Right lobe of liver (tissue), 6 donors: Measurements from ENCODE around the gene TLE3. TPM values are rescaled to one million over a fixed set of nuclear protein-coding genes. Genes with fewer than 3 reads are reported as not detected.

Experiments used
- ATAC-seq, 4 donors: fragments of 200-7000 bp; cut with Tn5 transposase; one replicate each; pipeline ENCODE4 v1.9.1; 2020; ENCODE audit warnings: mild to moderate bottlenecking in 4 of 4, moderate library complexity in 4 of 4
- DNase-seq, 3 donors: peaks; one replicate each; pipeline ENCODE4 v3.0.0-alpha.2; 2020
- H3K27ac ChIP-seq, 3 donors: fragments of 200-600 bp; one replicate each; pipeline ENCODE4 v1.8.0; 2022
- H3K27me3 ChIP-seq, 2 donors: fragments of 200-600 bp; one replicate each; pipeline ENCODE4 v1.8.0; 2022
- H3K36me3 ChIP-seq, 4 donors: fragments of 200-600 bp; sonication (generic) in 1 of 4; one replicate each; pipeline versions ENCODE4 v1.5.1 to v1.8.0; 2017 to 2022; ENCODE audit warnings: control low read depth in 1 of 4
- H3K4me1 ChIP-seq, 4 donors: fragments of 200-600 bp; sonication (generic) in 1 of 4; one replicate each; pipeline versions ENCODE4 v1.5.1 to v1.8.0; 2017 to 2022; ENCODE audit warnings: control low read depth in 1 of 4
- H3K4me3 ChIP-seq, 3 donors: fragments of 200-600 bp; one replicate each; pipeline ENCODE4 v1.8.0; 2022
- H3K9me3 ChIP-seq, 4 donors: fragments of 200-600 bp; sonication (generic) in 1 of 4; one replicate each; pipeline versions ENCODE4 v1.5.1 to v1.8.0; 2017 to 2022; ENCODE audit warnings: control low read depth in 1 of 4
- POLR2A ChIP-seq: fragments of 450-650 bp; IDR thresholded peaks from one replicate; pipeline ENCODE4 v1.6.1; 2017; ENCODE audit warnings: antibody characterized with exemption, mild to moderate bottlenecking
- WGBS: methylation state at CpG from one replicate; pipeline ENCODE4 v1.1.6; 2018; ENCODE audit warnings: low coverage, low lambda C conversion rate; ENCODE audit not compliant: insufficient coverage; ENCODE audit errors: missing lambda C conversion rate; 5-methylcytosine and 5-hydroxymethylcytosine counted together
- intact Hi-C, 2 donors: fragments of 100-400 bp; cut with DNase I; formaldehyde crosslinking; loops; one replicate each; pipeline versions ENCODE4 v1.11.2 to v1.14.1; 2022
- total RNA-seq, 6 experiments: library from RNA; depleted of rRNA in 2 of 6; stranded (reverse); fragments of >200 nt in 2 of 6; fragmentation: NEBNext Ultra II Directional in 3 of 6; extraction: Animal tissue kit (Norgen Biotek cat#: 25700) in 3 of 6; gene quantifications; one replicate each; pipeline versions ENCODE4 v1.1.0 to v1.2.4, GENCODE V29; 2016 to 2023
- TF ChIP-seq, protein P1 (sequence below), 4 donors: fragments of 200-600 bp in 3 of 4; fragments of 450-650 bp in 1 of 4; IDR thresholded peaks; one replicate each; pipeline versions ENCODE4 v1.5.1 to v1.8.0; 2016 to 2022; ENCODE audit warnings: antibody characterized with exemption in 4 of 4, mild to moderate bottlenecking in 2 of 4
- donor health status: DM: no; HTN: yes; CAD: no.
- donor health status: DM: no; HTN: no; CAD: no.
- donor health status: DM: no; HTN: no; CAD: no.
- donor health status: DM: no; HTN: yes; CAD: no.
- donor health status: DM: no; HTN: yes; CAD: no.

Gene TLE3
- total RNA-seq, 6 experiments from 2014 or later, result 8.9 to 38.2 (median 21.2) TPM

DNA sequence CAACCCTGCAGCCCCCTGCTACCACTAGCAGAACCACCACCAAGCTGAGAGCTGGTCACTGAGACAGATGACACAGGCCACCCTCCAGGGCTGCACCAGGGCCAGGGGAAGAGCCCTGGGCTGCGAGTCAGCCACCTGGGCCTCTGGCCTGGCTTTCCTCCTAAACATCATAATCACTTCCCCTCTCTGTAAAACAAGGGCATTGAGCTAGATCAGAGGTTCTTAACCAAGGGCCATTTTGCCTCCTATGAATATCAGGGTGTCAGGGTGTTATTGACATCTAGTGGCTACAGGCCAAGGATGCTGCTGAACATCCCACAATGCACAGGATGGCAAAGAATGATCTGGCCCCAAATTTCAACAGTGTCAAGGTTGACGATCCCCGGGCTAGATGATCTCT lies 25.2 kb downstream of the TLE3 start:
- peaks cover 3 to 58% (median 26%) of the 10 kb centered on the region in 4 donors for H3K36me3 ChIP-seq

DNA sequence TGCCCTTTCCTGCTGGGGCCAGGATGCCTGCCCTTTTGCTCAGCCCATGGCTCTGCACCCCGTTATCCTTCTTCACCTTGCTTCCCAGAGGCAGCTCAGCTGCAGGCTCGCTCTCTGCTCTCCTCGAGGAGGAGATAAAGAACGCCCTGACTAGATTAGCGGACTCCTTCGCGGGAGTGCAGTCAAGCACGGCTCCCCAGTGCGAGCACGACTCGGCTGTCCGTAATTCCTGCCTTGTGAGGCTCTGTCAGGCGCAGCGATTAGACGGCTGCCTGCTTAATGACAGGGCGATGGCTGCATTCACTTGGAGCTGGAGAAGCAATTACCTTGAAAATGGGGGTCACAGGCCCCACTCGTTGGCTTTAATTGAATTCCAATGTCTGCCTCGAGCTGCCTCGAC lies 25.9 kb downstream of the TLE3 start:
- peaks cover 3 to 59% (median 26%) of the 10 kb centered on the region in 4 donors for H3K36me3 ChIP-seq
- WGBS, result 90% methylated on average over 15 of the region's 19 CpGs
- H3K9me3 ChIP-seq, result no peaks in the 10 kb centered on the region
- no peak overlapping the region for H3K4me3 ChIP-seq
- intact Hi-C loops, result no loop called here
- H3K27ac ChIP-seq, result no peak overlapping the region
- DNase-seq, result no peak
- no peak for TF ChIP-seq POLR2A
- TF ChIP-seq, protein P1, sequence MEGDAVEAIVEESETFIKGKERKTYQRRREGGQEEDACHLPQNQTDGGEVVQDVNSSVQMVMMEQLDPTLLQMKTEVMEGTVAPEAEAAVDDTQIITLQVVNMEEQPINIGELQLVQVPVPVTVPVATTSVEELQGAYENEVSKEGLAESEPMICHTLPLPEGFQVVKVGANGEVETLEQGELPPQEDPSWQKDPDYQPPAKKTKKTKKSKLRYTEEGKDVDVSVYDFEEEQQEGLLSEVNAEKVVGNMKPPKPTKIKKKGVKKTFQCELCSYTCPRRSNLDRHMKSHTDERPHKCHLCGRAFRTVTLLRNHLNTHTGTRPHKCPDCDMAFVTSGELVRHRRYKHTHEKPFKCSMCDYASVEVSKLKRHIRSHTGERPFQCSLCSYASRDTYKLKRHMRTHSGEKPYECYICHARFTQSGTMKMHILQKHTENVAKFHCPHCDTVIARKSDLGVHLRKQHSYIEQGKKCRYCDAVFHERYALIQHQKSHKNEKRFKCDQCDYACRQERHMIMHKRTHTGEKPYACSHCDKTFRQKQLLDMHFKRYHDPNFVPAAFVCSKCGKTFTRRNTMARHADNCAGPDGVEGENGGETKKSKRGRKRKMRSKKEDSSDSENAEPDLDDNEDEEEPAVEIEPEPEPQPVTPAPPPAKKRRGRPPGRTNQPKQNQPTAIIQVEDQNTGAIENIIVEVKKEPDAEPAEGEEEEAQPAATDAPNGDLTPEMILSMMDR (IDR thresholded peaks at IDR 0.05), result no peak
- no peaks in the 10 kb centered on the region for H3K27me3 ChIP-seq
- no peak for ATAC-seq
- H3K4me1 ChIP-seq, result peaks cover 0 to 22% (median 7%) of the 10 kb centered on the region in 4 donors

More for the DNA sequence above, 25.2 kb downstream of the TLE3 start:
- TF ChIP-seq, protein P1 (IDR thresholded peaks at IDR 0.05), result no peak
- TF ChIP-seq POLR2A, result no peak
- no peak overlapping the region for H3K27ac ChIP-seq
- H3K4me3 ChIP-seq, result no peak overlapping the region
- H3K9me3 ChIP-seq, result no peaks in the 10 kb centered on the region
- intact Hi-C loops, result no loop called here
- ATAC-seq, result no peak
- H3K4me1 ChIP-seq, result peaks cover 0 to 24% (median 7%) of the 10 kb centered on the region in 4 donors
- DNase-seq, result no peak
- no peaks in the 10 kb centered on the region for H3K27me3 ChIP-seq
- WGBS, result 92% methylated on average over 2 of the region's 3 CpGs

DNA sequence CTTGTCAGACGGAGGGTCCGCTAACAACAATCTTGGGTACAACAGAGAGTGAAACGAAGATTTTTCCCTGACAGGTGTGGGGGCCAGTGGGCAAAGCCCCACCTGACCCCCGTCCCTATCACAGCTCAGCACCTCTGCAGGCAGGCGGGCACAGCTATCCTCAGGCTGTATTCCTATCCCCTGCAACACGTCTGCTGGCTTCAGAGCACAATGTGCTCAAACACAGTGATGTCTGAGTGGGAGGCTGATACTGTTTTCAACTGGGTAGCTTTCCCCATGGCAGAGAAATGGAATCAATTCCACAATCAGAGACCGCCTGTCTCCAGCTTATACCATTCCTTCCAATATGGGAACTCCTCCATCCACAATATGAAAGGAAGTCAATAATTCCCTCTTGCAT lies 28.0 kb downstream of the TLE3 start:
- no peak for DNase-seq
- Histone ChIP-seq H3K4me1 (peaks cover 0 to 31% (median 11%) of the 10 kb centered on the region in 4 donors), H3K27me3 (no peaks in the 10 kb centered on the region), H3K27ac (no peak overlapping the region), H3K36me3 (peaks cover 0 to 51% (median 21%) of the 10 kb centered on the region in 4 donors), H3K9me3 (no peaks in the 10 kb centered on the region), H3K4me3 (no peak overlapping the region)
- ATAC-seq, result no peak
- 100% methylated on average over 1 of the region's 7 CpGs for WGBS
- TF ChIP-seq POLR2A, result no peak
- TF ChIP-seq, protein P1 (IDR thresholded peaks at IDR 0.05), result no peak
- intact Hi-C loops, result no loop called here

DNA sequence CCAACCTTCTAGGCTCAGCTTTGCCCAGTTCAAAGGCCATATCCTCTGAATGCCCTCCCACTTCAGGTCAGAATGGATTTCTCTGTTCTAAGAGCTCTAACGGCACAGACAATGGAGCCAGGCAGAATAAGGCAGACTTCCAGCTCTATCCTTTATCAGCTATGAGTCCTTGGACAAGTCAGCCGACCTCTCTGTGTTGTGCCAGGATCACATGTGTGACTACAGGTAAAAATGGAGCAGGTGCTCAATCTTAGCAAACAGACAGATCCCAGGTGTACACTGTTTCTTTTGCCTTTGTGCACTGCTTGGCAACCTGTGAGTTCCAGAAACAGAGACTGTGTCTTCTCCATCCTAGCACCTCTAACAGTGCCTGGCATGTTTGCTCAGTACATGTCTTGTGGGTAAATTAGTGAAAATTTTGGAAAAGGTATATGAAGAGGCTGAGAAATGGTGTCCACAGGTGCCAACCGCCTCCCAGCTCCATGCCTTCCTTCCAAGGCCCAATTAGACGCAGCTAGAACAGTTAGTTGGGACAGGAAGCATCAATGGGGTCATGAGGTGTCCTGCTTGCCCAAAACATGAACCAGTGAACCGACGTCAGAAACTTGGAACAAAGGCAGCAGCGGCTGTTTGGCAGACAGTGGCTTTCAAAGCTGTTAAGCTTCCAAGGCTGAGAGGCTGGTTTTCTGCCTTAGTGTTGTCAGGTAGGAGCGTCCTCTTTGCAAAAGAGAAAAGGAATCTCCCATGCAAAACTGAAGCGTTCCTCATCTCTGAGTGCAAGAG lies 28.7 kb downstream of the TLE3 start:
- intact Hi-C loops, result no loop called here
- ATAC-seq (peak in 1 of 4 donors; percentile 51), DNase-seq (peak in 1 of 3 donors; percentile 64)
- 35% methylated on average over 3 of the region's 9 CpGs for WGBS
- H3K27ac ChIP-seq, result no peak overlapping the region
- no peak for TF ChIP-seq POLR2A
- TF ChIP-seq, protein P1 (IDR thresholded peaks at IDR 0.05), result no peak
- no peak overlapping the region for H3K4me3 ChIP-seq
- H3K36me3 ChIP-seq, result peaks cover 0 to 43% (median 13%) of the 10 kb centered on the region in 4 donors
- H3K4me1 ChIP-seq, result peaks cover 0 to 37% (median 14%) of the 10 kb centered on the region in 4 donors
- no peaks in the 10 kb centered on the region for H3K9me3 ChIP-seq
- H3K27me3 ChIP-seq, result no peaks in the 10 kb centered on the region
